UCSD-AML1 (cell line): ENCODE measurements around the gene TMEM120B.

Experiments used
- DNase-seq: peaks from one replicate; lab custom pipeline; 2025; ENCODE audit not compliant: unreplicated experiment; lab: John Stamatoyannopoulos, UW

TMEM120B gene

GRCh38 chr12:121770813-121771625 is 58.5 kb downstream of the TMEM120B start:
- no peak for DNase-seq

DNA sequence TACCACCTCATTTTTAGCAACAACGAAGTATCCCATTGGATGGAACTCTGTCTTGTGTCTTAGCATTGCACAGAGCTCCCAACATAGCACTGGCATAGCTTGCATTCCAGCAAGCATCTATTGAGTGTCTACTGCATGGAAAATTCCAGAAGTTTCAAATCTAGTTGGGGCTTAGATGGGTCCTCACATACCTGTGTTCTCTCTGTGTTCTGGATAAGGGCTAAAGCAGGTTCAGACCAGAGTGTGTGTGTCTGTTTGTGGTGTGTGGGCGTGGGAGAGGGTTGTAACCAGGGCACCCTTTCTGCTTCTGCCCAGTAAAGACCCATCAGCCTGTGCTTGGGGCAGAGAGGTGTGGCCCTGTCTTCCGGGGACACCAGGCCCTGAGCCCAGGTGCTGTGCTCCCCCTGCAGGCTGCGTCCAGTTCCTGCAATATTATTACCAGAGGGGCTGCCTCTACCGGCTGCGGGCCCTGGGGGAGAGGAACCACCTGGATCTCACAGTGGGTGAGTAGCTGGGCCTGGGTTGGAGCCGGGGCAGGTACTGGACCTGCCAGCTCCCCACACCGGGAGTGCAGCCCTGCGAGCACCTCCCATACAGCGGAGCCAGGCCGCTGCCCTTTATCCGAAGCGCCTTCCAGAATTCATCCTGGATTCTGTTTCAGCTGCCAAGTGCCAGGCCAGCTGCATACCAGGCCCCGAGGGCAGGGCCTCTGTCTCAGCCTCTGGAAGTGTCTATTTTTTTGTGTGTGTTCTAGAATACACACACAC is 60.6 kb downstream of the TMEM120B start:
- peak; percentile 67 for DNase-seq

GRCh38 chr12:121774968-121775474 is 62.5 kb downstream of the TMEM120B start:
- no peak for DNase-seq

DNA sequence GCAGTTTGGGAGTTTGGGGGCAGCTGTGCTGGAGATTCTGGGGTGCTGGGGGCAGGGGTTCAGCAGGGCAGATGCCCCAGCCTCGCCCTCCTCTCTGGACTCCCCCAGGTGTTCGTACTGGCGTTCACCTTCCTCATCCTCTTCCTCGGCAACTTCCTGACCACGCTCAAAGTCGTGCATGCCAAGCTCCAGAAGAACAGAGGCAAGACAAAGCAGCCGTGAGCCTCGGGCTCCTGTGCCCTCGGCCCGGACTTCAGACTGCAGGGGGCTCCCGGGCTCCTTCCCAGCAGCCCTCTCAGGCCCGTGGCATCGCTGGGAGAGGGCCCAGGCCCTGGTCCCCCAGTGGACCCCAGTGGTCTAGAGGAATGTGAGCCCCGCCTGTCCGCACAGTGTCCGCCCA is 62.9 kb downstream of the TMEM120B start:
- no peak for DNase-seq

- peak; percentile 80 for DNase-seq
Measured at GRCh38 chr12:121776190-121777098, 63.9 kb downstream of the TMEM120B start.

DNA sequence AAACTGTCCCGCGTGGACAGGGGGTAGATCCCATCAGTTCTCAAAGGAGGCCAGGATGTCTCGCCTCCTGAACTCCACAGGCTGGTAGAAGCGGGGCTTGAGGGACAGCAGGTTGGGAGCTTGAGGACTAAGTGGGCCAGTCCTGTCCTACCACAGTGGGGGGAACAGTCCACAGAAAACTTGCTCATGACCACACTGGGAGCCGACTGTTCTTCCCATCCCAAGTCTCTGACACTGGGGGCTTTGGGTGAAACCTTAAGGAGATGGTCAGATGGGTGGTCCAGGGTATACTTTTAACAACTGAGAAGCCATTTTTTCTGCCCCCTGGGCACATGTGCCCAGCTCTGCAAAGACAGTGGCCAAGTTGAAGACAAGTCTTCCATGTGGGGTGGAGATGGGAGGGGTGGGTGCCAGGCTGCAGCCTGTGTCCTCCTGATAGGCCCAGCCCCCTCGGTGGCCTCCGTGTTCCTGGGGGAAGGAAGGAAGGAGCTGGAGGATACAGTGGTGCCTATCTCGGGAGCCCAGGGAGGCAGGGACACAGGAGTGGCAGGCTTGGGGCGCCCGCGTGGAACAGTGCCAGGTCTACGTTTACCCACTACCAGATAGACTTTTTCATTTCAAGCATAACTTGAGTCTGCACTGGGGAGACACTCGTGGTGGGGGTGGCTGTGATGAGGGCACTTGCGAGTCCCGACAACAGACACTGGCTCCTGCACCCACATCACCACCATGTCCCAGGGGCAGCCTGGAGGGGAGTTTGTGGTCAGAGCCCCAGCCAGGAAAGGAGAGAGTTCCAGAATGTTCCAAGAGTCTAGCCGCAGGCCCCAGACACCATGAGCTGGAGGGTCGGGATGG is 66.2 kb downstream of the TMEM120B start:
- DNase-seq: peak; percentile 56

DNA sequence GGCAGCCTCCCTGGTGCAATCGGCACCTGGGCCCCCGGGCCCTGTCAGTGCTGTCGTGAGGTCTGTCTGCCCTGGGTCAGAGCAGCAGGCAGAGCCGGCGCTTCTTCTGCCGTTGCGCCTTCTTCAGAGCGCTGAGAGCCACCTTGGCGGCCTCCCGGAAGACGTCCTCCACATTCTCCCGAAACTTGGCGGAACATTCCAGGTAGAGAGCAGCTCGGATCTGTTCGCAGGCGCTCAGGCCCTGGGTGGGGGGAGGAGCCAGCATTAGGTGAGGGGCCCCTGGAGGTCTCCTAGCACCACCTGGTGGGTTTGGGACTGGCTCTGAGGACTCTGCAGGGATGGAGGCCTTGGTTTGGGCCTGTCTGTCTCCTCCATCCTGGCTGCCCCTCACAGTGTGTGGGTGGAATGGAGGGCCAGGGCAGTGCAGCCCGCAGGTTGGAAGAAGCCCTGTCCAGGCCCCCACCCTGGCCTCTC is 66.9 kb downstream of the TMEM120B start:
- DNase-seq: no peak

GRCh38 chr12:121780429-121780828 is 67.9 kb downstream of the TMEM120B start:
- DNase-seq: no peak

DNA sequence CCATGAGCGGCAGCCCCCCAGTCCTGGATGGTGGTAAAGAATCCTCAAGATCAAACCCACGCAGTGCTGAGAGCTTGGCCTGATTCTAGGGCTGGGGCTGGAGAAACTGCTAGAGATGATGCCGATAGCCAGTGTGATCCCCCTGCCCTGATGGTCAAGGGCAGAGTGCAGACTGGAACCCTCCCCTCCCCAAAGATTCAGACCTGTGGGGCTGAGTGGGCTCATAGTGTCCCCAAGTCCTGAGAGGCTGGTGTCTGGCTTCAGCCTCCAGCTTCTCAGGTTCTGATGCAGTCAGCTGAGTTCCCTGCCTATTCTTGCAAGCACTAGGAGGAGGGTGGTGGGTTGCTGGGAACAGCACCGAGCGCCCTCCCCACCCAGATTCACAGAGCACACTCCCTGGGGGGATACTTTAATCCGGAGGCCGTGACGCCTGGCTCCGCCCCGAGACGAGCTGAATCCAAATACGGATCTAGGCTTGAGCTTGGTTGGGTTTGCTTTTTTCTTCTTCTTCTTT is 69.0 kb downstream of the TMEM120B start:
- no peak for DNase-seq

GRCh38 chr12:121781998-121782979 is 69.7 kb downstream of the TMEM120B start:
- no peak for DNase-seq

DNA sequence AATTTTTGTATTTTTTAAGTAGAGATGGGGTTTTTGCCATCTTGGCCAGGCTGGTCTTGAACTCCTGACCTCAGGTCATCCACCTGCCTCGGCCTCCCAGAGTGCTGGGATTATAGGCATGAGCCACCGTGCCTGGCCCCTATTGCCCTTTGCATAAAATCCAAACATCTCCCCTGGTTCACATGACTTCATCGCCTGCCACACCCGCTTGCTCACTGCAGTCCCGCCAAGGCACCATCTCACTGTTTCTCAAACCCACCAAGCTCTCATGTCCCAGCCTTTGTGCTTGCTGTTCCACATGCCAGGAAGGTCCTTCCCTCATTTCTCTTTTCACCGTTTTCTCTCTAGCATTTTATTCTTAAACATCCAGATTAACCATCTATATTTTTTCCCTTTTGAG is 71.2 kb downstream of the TMEM120B start:
- DNase-seq: no peak

- no peak for DNase-seq
Measured at GRCh38 chr12:121784460-121784859, 71.9 kb downstream of the TMEM120B start.

DNA sequence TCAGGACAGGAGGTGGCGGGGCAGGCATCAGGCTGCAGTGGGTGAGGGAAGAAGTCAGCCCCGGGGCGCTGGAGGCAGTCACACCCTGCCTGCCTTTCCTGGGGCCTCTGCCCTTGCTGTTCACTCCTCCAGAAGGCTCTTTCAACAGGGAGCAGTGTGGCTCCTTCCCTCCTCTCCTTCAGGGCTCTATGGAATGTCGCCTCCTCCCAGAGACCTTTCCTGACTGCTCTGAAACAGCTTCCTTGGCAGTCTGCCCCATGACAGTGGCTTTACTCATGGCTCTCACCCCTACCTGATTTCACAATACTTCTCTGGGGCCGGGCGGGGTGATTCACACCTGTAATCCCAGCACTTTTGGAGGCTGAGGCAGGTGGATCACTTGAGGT is 73.9 kb downstream of the TMEM120B start:
- DNase-seq: no peak

DNA sequence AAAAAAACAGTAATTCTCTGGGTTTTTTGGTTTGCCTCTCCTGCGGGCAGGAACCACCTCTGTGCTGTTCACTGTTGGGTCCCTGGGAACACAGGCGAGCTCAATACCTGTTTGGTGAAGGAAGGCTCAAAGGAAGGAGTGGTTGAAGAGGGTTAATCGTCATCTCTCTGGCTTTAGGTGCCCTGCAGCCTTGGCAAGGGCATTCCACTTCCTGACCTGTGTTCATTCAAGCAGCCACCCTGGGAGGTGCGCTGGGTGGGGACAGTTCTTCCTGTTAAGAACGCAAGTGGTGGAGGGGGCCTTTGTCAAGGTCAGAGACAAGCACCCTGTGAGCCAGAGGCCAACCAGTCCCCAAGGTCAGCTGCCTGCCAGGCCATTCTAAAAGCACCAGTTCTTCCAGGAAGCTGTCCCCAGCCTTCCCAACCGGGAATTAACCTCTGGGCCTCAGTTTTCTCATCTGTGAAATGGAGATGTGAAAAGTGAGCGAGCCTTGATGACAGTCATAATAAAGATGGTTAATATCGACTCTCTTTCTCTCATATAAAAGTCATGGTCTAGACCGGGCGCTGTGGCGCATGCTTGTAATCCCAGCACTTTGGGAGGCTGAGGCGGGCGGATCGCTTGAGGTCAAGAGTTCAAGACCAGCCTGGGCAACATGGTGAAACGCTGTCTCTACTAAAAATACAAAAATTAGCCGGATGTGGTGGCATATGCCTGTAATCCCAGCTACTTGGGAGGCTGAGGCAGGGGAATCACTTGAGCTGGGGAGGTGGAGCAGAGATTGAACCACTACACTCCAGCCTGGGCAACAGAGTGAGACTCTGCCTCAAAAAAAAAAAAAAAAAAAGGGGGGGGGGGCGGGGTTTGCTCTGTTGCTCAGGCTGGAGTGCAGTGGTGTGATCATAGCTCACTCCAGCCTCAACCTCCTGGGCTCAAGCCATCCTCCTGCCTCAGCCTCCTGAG is 74.8 kb downstream of the TMEM120B start:
- DNase-seq: no peak

- no peak for DNase-seq
Measured at GRCh38 chr12:121788176-121788818, 75.7 kb downstream of the TMEM120B start.

DNA sequence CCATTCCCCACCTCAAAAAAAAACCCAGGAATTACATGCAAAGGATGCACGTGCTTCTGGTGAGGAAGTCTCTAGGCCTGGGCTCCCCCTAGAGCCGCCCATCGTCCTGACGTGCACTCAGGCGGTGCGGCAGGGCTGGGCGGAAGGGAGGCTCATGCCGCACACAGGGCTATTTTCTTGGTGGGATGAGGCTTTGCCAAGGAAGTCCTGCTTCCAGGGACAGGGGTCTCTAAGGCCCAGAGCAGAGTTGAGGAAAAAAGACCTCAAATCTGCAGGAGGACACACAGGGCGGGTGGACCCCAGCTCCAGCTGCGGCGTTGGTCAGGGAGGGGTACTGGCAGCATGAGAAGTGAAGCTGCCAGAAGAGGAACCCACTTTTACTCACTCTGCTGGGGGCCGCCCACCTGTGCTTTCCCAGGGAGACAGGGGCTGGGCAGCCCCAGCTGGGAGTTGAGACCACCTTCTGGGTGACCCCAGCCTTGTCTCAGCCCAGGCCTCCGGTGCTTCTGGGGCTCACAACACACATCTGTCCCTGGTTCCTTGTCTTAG is 76.8 kb downstream of the TMEM120B start:
- peak; percentile 75 for DNase-seq
